ENCODE results near the gene CELSR1. TPM values are rescaled to one million over a fixed set of nuclear protein-coding genes. Genes with fewer than 3 reads are reported as not detected.

Gene CELSR1
- total and polyA plus RNA-seq, 9 donors = 0.63 to 25.2 (median 2.9) TPM

- Histone ChIP-seq H3K27me3 (no peaks in the 10 kb centered on the region), H3K4me1 (ENCODE audit: insufficient read depth) (no peaks in the 10 kb centered on the region), H3K27ac (no peak overlapping the region), H3K36me3 (no peaks in the 10 kb centered on the region), H3K4me3 (no peak overlapping the region), H3K9me3 (no peaks in the 10 kb centered on the region)
- TF ChIP-seq POLR2A (IDR thresholded peaks at IDR 0.05) = no peak
- intact Hi-C loops (cut with DNase I) = loop anchor here (5.0 to 10.0 kb wide), 4 partner anchors 186 to 546 kb away; no protein-coding TSS in a partner anchor
- WGBS, 3 donors = 93 to 97% (median 96%) methylated on average over 5 of the region's 5 CpGs
- DNase-seq = no peak
Observed at GRCh38 chr22:46540874-46541273, 3.5 kb upstream of the CELSR1 start.

- no peaks in the 10 kb centered on the region for H3K9me3 ChIP-seq
- TF ChIP-seq EP300 (IDR thresholded peaks at IDR 0.05) (no peak), POLR2A (IDR thresholded peaks at IDR 0.05) (no peak), CTCF (IDR thresholded peaks at IDR 0.05) (no peak)
- WGBS, 3 donors = 60 to 67% (median 63%) methylated on average over 9 of the region's 9 CpGs
- intact Hi-C loops (cut with DNase I) = loop anchor here in 2 of 4 donors (10.0 kb wide), 2 partner anchors 174 to 544 kb away; no protein-coding TSS in a partner anchor
- H3K36me3 ChIP-seq = no peaks in the 10 kb centered on the region
- H3K27me3 ChIP-seq = no peaks in the 10 kb centered on the region
- no peaks in the 10 kb centered on the region for H3K4me1 ChIP-seq (ENCODE audit: insufficient read depth)
- no peak overlapping the region for H3K27ac ChIP-seq
- no peak overlapping the region for H3K4me3 ChIP-seq
- no peak for DNase-seq
Observed at GRCh38 chr22:46539169-46539568, 1.7 kb upstream of the CELSR1 start.

- no peak for TF ChIP-seq CTCF (IDR thresholded peaks at IDR 0.05)
- TF ChIP-seq EP300 (IDR thresholded peaks at IDR 0.05) = no peak
- TF ChIP-seq POLR2A (IDR thresholded peaks at IDR 0.05) = no peak
- H3K36me3 ChIP-seq = no peaks in the 10 kb centered on the region
- H3K4me1 ChIP-seq (ENCODE audit: insufficient read depth) = no peaks in the 10 kb centered on the region
- H3K9me3 ChIP-seq = no peaks in the 10 kb centered on the region
- 3 to 7% (median 3%) methylated on average over 12 to 13 of the region's 13 CpGs for WGBS, 3 donors
- no peak overlapping the region for H3K27ac ChIP-seq
- DNase-seq = no peak
- no peak overlapping the region for H3K4me3 ChIP-seq
- H3K27me3 ChIP-seq = no peaks in the 10 kb centered on the region
- intact Hi-C loops (cut with DNase I) = loop anchor here in 2 of 4 donors (10.0 kb wide), 2 partner anchors 174 to 544 kb away; no protein-coding TSS in a partner anchor
Observed at GRCh38 chr22:46538814-46539160, 1.4 kb upstream of the CELSR1 start.

GRCh38 chr22:46537946-46538813 is 760 bp upstream of the CELSR1 start:
- TF ChIP-seq EP300 (IDR thresholded peaks at IDR 0.05) (no peak), POLR2A (IDR thresholded peaks at IDR 0.05) (no peak), CTCF (IDR thresholded peaks at IDR 0.05) (no peak)
- Histone ChIP-seq H3K4me3 (peak overlapping the region; percentile 8), H3K9me3 (no peaks in the 10 kb centered on the region), H3K27me3 (no peaks in the 10 kb centered on the region), H3K36me3 (no peaks in the 10 kb centered on the region), H3K4me1 (ENCODE audit: insufficient read depth) (no peaks in the 10 kb centered on the region), H3K27ac (no peak overlapping the region)
- WGBS, 3 donors = 1% methylated on average over 55 to 70 of the region's 70 CpGs
- DNase-seq = no peak
- intact Hi-C loops (cut with DNase I) = loop anchor here in 2 of 4 donors (10.0 kb wide), 2 partner anchors 173 to 543 kb away; no protein-coding TSS in a partner anchor

Data from ovary (tissue), 9 donors.